Activated CD4-positive, CD25-positive, alpha-beta regulatory T cell treated with anti-CD3 and anti-CD28 coated beads, Interleukin-2, amount 50 U/mL, for 72 hours (primary cell): ENCODE results near the gene ADGRL2.

ENCODE experiments used
- DNase-seq: peaks from one replicate; pipeline ENCODE4 v3.0.0; 2021

ADGRL2 gene

GRCh38 chr1:81921344-81921743 is 120.6 kb downstream of the ADGRL2 start:
- DNase-seq = no peak

- DNase-seq = no peak
These were observed 121.2 kb downstream of the ADGRL2 start for GRCh38 chr1:81921851-81922462.

GRCh38 chr1:81922955-81923354 is 122.2 kb downstream of the ADGRL2 start:
- DNase-seq = no peak

- DNase-seq = no peak
These were observed 128.4 kb downstream of the ADGRL2 start for GRCh38 chr1:81929106-81929505.

- DNase-seq = no peak
These were observed 136.1 kb downstream of the ADGRL2 start for GRCh38 chr1:81936853-81937252.

- DNase-seq = no peak
These were observed 137.2 kb downstream of the ADGRL2 start for GRCh38 chr1:81937791-81938450.

GRCh38 chr1:81948495-81948894 is 147.8 kb downstream of the ADGRL2 start:
- DNase-seq = no peak

GRCh38 chr1:81949421-81949820 is 148.7 kb downstream of the ADGRL2 start:
- no peak for DNase-seq

- no peak for DNase-seq
These were observed 149.3 kb downstream of the ADGRL2 start for GRCh38 chr1:81950037-81950436.

- no peak for DNase-seq
These were observed 150.0 kb downstream of the ADGRL2 start for GRCh38 chr1:81950591-81951244.

GRCh38 chr1:81954534-81955020 is 153.8 kb downstream of the ADGRL2 start:
- no peak for DNase-seq

GRCh38 chr1:81967951-81968350 is 167.2 kb downstream of the ADGRL2 start:
- no peak for DNase-seq

- no peak for DNase-seq
These were observed 169.7 kb downstream of the ADGRL2 start for GRCh38 chr1:81970416-81970815.

- no peak for DNase-seq
These were observed 173.6 kb downstream of the ADGRL2 start for GRCh38 chr1:81974222-81974841.

- no peak for DNase-seq
These were observed 174.3 kb downstream of the ADGRL2 start for GRCh38 chr1:81974883-81975555.

GRCh38 chr1:81976539-81976938 is 175.8 kb downstream of the ADGRL2 start:
- DNase-seq = no peak

GRCh38 chr1:81978945-81979344 is 178.2 kb downstream of the ADGRL2 start:
- no peak for DNase-seq

- no peak for DNase-seq
These were observed 181.8 kb downstream of the ADGRL2 start for GRCh38 chr1:81982523-81982922.

GRCh38 chr1:81989524-81989923 is 188.8 kb downstream of the ADGRL2 start:
- no peak for DNase-seq

- DNase-seq = no peak
These were observed 189.5 kb downstream of the ADGRL2 start for GRCh38 chr1:81990241-81990640.

- no peak for DNase-seq
These were observed 197.4 kb downstream of the ADGRL2 start for GRCh38 chr1:81998165-81998564.

- no peak for DNase-seq
These were observed 198.6 kb downstream of the ADGRL2 start for GRCh38 chr1:81999364-81999763.

- no peak for DNase-seq
These were observed 199.5 kb downstream of the ADGRL2 start for GRCh38 chr1:82000221-82000620.
